K562 (cell line): ENCODE results near the gene RIMOC1. TPM values are rescaled to one million over a fixed set of nuclear protein-coding genes. Genes with fewer than 3 reads are reported as not detected.
A peak's percentile ranks its signal among the peaks of the same experiment; 100 is the strongest.

Experiments used
- CHD2 ChIP-seq: IDR thresholded peaks from 2 replicates; pipeline ENCODE4 v1.6.1; 2011; ENCODE audit warnings: low read depth, low read length
- NR3C1 ChIP-seq: sonication (generic); formaldehyde crosslinking; IDR thresholded peaks from 2 replicates; pipeline ENCODE4 v1.8.1; 2022; ENCODE audit warnings: missing genetic modification reagents
- PCBP1 ChIP-seq: fragments of 200-400 bp; formaldehyde crosslinking; IDR thresholded peaks from 2 replicates; pipeline ENCODE4 v1.6.1; 2018; ENCODE audit warnings: mild to moderate bottlenecking, low read depth, low read length; ENCODE audit not compliant: poor library complexity, severe bottlenecking
- RCOR1 ChIP-seq, 2 experiments: IDR thresholded peaks; 2 replicates each; pipeline ENCODE4 v1.6.1; 2012; ENCODE audit warnings: low read depth in 2 of 2, low read length in 2 of 2, borderline replicate concordance in 1 of 2, improper control_type of control experiment in 1 of 2
- SAP30 ChIP-seq: fragments of 200-600 bp; sonication (generic); IDR thresholded peaks from 2 replicates; pipeline ENCODE4 v1.6.1; 2012; ENCODE audit warnings: borderline replicate concordance, low read depth, mild to moderate bottlenecking, moderate library complexity, low read length, control low read depth, inconsistent platforms; ENCODE audit not compliant: insufficient read depth, poor library complexity, severe bottlenecking
- SNIP1 ChIP-seq: fragments of 450-650 bp; IDR thresholded peaks from 2 replicates; pipeline ENCODE4 v1.7.1; 2017; ENCODE audit warnings: low read depth, mild to moderate bottlenecking
- TARDBP ChIP-seq: fragments of 450-650 bp; IDR thresholded peaks from 2 replicates; pipeline ENCODE4 v1.6.1; 2016
- TBP ChIP-seq: optimal IDR thresholded peaks from 2 replicates; pipeline ENCODE3; 2011; ENCODE audit warnings: low read depth, low read length, improper control_type of control experiment
- ZBTB49 ChIP-seq: sonication (generic); formaldehyde crosslinking; IDR thresholded peaks from 2 replicates; pipeline ENCODE4 v1.8.0; 2022; ENCODE audit warnings: missing genetic modification reagents, mild to moderate bottlenecking, borderline replicate concordance
- ZNF121 ChIP-seq: sonication (generic); formaldehyde crosslinking; conservative IDR thresholded peaks from 2 replicates; pipeline ENCODE4 v1.8.0; 2022; ENCODE audit warnings: missing genetic modification reagents
- ZNF23 ChIP-seq: fragments of 250-450 bp; sonication (Bioruptor Pico); IDR thresholded peaks from 2 replicates; pipeline ENCODE4 v1.4.0; 2020; ENCODE audit warnings: mild to moderate bottlenecking
- ZNF408 ChIP-seq: fragments of 250-450 bp; sonication (Bioruptor Pico); IDR thresholded peaks from 2 replicates; pipeline ENCODE4 v1.4.0; 2020; ENCODE audit warnings: low read depth, mild to moderate bottlenecking, moderate library complexity
- polyA plus RNA-seq, 8 experiments: library from polyadenylated mRNA; depleted of rRNA in 4 of 8; stranded (reverse) in 5 of 8; unstranded in 3 of 8; fragments of >200 nt; fragmentation: Nextera tagmentation in 2 of 8; fragmentation: Illumina TruSeq in 1 of 8; extraction: Ambion mirVana in 2 of 8; extraction: Trizol in 1 of 8; gene quantifications; 2 replicates each; pipeline versions ENCODE4 v1.2.1 to v1.2.3, GENCODE V29; 2011 to 2014; ENCODE audit warnings: inconsistent platforms in 1 of 8, missing spikeins in 1 of 8
- total RNA-seq, 7 experiments: library from RNA; depleted of rRNA in 6 of 7; stranded (reverse); fragments of >200 nt in 6 of 7; fragmentation: Illumina TruSeq in 2 of 7; extraction: Trizol in 2 of 7; gene quantifications; 2 replicates each; pipeline versions ENCODE4 v1.2.1 to v1.2.3, GENCODE V29; 2011 to 2021; ENCODE audit warnings: low replicate concordance in 1 of 7
- TF ChIP-seq, protein P1 (sequence below), 3 experiments: fragments of 200-800 bp in 1 of 3; fragments of 250-450 bp in 1 of 3; fragments of 450-650 bp in 1 of 3; sonication (Bioruptor Pico) in 1 of 3; sonication (Bioruptor generic) in 1 of 3; formaldehyde crosslinking in 1 of 3; IDR thresholded peaks; 2 replicates each; pipeline versions ENCODE4 v1.6.1 to v1.8.0; 2016 to 2022; ENCODE audit warnings: mild to moderate bottlenecking in 2 of 3, missing genetic modification characterization in 2 of 3, missing compliant biosample characterization in 1 of 3, moderate library complexity in 1 of 3
- TF ChIP-seq, protein P2 (sequence below): sonication (generic); formaldehyde crosslinking; IDR thresholded peaks from 2 replicates; pipeline ENCODE4 v1.8.1; 2023; ENCODE audit warnings: mild to moderate bottlenecking, missing genetic modification reagents
- TF ChIP-seq, protein P3 (sequence below), 2 experiments: fragments of 200-800 bp in 1 of 2; sonication (Bioruptor generic) in 1 of 2; sonication (generic) in 1 of 2; formaldehyde crosslinking in 1 of 2; IDR thresholded peaks in 1 of 2; conservative IDR thresholded peaks in 1 of 2; 2 replicates each; pipeline versions ENCODE4 v1.5.0 to v1.6.1; 2016 to 2020; ENCODE audit warnings: missing compliant biosample characterization in 1 of 2, missing genetic modification characterization in 1 of 2, missing genetic modification reagents in 1 of 2

RIMOC1 gene
- total and polyA plus RNA-seq, 9 of the 15 experiments (the other 6 are each of a cell fraction or from before 2014, with no cell fraction given), result 11.6 to 63.1 (median 30.8) TPM

DNA sequence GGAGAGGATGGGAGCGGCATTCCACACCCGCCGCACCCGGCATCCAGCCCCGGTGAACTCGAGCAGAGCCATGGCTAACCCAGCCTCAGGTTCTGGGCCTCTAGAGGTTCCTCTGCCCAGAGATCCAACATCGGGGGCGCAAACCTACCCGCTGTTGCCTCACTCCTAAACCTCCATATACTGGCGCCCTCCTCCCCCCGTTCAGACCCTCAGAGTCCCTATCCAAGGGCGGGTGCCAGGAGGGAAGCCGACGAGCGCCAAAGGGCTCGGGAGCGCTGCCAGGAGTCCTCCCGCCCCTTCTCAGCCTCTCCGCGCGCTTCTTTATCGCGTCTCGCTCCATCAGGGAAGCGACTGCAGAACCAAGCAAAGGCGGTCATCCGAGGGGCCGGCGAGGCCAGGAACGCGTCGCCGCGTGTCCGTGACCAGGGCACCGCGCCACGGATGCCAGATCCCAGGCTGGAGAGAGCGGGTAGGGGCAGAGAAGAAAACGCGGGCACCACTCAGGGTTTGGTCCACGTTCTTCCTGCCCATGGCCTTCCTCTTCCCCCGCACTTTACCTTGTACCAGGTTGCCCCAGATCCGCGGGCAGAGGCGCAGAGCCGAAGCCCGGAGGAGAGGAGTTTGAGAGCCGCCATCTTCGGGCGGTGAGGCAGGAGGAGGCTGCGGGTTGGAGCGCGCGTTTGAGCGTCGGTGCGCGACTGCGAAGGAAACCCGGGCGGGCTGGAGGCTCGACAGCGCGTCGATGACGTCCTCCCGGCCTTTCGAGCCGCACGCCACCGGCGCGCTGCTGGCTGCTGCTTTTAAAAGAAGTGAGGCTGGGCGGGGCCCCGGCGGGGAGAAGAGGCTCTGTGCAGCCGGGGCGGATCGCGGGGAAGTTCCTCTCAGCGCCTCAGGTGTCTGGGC is 34.2 kb upstream of the RIMOC1 start, which contains the start of gene OXCT1 (continued):
- TF ChIP-seq TARDBP (no peak), ZNF23 (CRISPR knock-in tag) (no peak), ZBTB49 (CRISPR knock-in tag) (no peak), SAP30 (no peak), NR3C1 (CRISPR knock-in tag) (peak; percentile 50; the same call in 1 of the 2 replicates), PCBP1 (peak; percentile 80), CHD2 (no peak), ZNF408 (CRISPR knock-in tag) (no peak), SNIP1 (no peak), TBP (peak; percentile 93), ZNF121 (no peak; the same call in none of the 2 replicates), RCOR1 (IDR thresholded peaks at IDR 0.05; ENCODE audit: borderline replicate concordance in 1 of 2, low read depth in 2 of 2, low read length in 2 of 2) (peak in 1 of 2 experiments; percentile 9; a peak in 1 of 4 replicates)
- TF ChIP-seq, protein P1, sequence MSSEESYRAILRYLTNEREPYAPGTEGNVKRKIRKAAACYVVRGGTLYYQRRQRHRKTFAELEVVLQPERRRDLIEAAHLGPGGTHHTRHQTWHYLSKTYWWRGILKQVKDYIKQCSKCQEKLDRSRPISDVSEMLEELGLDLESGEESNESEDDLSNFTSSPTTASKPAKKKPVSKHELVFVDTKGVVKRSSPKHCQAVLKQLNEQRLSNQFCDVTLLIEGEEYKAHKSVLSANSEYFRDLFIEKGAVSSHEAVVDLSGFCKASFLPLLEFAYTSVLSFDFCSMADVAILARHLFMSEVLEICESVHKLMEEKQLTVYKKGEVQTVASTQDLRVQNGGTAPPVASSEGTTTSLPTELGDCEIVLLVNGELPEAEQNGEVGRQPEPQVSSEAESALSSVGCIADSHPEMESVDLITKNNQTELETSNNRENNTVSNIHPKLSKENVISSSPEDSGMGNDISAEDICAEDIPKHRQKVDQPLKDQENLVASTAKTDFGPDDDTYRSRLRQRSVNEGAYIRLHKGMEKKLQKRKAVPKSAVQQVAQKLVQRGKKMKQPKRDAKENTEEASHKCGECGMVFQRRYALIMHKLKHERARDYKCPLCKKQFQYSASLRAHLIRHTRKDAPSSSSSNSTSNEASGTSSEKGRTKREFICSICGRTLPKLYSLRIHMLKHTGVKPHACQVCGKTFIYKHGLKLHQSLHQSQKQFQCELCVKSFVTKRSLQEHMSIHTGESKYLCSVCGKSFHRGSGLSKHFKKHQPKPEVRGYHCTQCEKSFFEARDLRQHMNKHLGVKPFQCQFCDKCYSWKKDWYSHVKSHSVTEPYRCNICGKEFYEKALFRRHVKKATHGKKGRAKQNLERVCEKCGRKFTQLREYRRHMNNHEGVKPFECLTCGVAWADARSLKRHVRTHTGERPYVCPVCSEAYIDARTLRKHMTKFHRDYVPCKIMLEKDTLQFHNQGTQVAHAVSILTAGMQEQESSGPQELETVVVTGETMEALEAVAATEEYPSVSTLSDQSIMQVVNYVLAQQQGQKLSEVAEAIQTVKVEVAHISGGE (CRISPR knock-in tag; IDR thresholded peaks at IDR 0.05), result peak in 1 of 3 experiments; percentile 62; a peak in 1 of 6 replicates
- TF ChIP-seq, protein P2, sequence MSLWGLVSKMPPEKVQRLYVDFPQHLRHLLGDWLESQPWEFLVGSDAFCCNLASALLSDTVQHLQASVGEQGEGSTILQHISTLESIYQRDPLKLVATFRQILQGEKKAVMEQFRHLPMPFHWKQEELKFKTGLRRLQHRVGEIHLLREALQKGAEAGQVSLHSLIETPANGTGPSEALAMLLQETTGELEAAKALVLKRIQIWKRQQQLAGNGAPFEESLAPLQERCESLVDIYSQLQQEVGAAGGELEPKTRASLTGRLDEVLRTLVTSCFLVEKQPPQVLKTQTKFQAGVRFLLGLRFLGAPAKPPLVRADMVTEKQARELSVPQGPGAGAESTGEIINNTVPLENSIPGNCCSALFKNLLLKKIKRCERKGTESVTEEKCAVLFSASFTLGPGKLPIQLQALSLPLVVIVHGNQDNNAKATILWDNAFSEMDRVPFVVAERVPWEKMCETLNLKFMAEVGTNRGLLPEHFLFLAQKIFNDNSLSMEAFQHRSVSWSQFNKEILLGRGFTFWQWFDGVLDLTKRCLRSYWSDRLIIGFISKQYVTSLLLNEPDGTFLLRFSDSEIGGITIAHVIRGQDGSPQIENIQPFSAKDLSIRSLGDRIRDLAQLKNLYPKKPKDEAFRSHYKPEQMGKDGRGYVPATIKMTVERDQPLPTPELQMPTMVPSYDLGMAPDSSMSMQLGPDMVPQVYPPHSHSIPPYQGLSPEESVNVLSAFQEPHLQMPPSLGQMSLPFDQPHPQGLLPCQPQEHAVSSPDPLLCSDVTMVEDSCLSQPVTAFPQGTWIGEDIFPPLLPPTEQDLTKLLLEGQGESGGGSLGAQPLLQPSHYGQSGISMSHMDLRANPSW (CRISPR knock-in tag), result no peak
- TF ChIP-seq, protein P3, sequence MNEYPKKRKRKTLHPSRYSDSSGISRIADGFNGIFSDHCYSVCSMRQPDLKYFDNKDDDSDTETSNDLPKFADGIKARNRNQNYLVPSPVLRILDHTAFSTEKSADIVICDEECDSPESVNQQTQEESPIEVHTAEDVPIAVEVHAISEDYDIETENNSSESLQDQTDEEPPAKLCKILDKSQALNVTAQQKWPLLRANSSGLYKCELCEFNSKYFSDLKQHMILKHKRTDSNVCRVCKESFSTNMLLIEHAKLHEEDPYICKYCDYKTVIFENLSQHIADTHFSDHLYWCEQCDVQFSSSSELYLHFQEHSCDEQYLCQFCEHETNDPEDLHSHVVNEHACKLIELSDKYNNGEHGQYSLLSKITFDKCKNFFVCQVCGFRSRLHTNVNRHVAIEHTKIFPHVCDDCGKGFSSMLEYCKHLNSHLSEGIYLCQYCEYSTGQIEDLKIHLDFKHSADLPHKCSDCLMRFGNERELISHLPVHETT (CRISPR knock-in tag; conservative IDR thresholded peaks at IDR 0.05 in 1 of 2, IDR thresholded peaks at IDR 0.05 in 1 of 2), result peak in 1 of 2 experiments; percentile 67; a peak in 1 of 4 replicates
